H9 (cell line): ENCODE results near the gene USP43. TPM values are rescaled to one million over a fixed set of nuclear protein-coding genes. Genes with fewer than 3 reads are reported as not detected.

Experiments
- DNase-seq: peaks from one replicate; pipeline ENCODE4 v3.0.0-alpha.2; 2017
- H2AFZ ChIP-seq: one replicate; pipeline ENCODE4 v1.6.1; 2013; ENCODE audit warnings: mild to moderate bottlenecking, low read length, control low read depth, moderate library complexity
- H2AK5ac ChIP-seq: 2 replicates; pipeline ENCODE4 v1.6.1; 2013; ENCODE audit warnings: low read length, control low read depth, mixed read lengths; ENCODE audit not compliant: insufficient read length
- H2BK120ac ChIP-seq: one replicate; pipeline ENCODE4 v1.6.1; 2013; ENCODE audit warnings: low read depth, mild to moderate bottlenecking, low read length, control low read depth, inconsistent platforms; ENCODE audit not compliant: poor library complexity, severe bottlenecking
- H2BK12ac ChIP-seq: 2 replicates; pipeline ENCODE4 v1.6.1; 2013; ENCODE audit warnings: low read length, control low read depth, mixed read lengths, low read depth; ENCODE audit not compliant: insufficient read length
- H2BK15ac ChIP-seq: 2 replicates; pipeline ENCODE4 v1.6.1; 2013; ENCODE audit warnings: low read depth, low read length, control low read depth
- H2BK20ac ChIP-seq: one replicate; pipeline ENCODE4 v1.6.1; 2013; ENCODE audit warnings: low read depth, mild to moderate bottlenecking, low read length, control low read depth, inconsistent platforms; ENCODE audit not compliant: poor library complexity, severe bottlenecking
- H2BK5ac ChIP-seq: 2 replicates; pipeline ENCODE4 v1.6.1; 2013; ENCODE audit warnings: low read length, control low read depth, mixed read lengths; ENCODE audit not compliant: insufficient read length
- H3K14ac ChIP-seq: 2 replicates; pipeline ENCODE4 v1.6.1; 2013; ENCODE audit warnings: low read length, control low read depth; ENCODE audit not compliant: insufficient read depth
- H3K18ac ChIP-seq: 2 replicates; pipeline ENCODE4 v1.6.1; 2013; ENCODE audit warnings: low read depth, mild to moderate bottlenecking, mixed read lengths, low read length, control low read depth; ENCODE audit not compliant: insufficient read length
- H3K23ac ChIP-seq: 2 replicates; pipeline ENCODE4 v1.6.1; 2013; ENCODE audit warnings: low read length, control low read depth, mixed read lengths, low read depth; ENCODE audit not compliant: insufficient read length
- H3K23me2 ChIP-seq: 2 replicates; pipeline ENCODE4 v1.6.1; 2013; ENCODE audit warnings: low read depth, mild to moderate bottlenecking, mixed read lengths, low read length, control low read depth; ENCODE audit not compliant: insufficient read length, poor library complexity, severe bottlenecking
- H3K27ac ChIP-seq: 2 replicates; pipeline ENCODE4 v1.5.1; 2013; ENCODE audit warnings: low read length, control low read depth, mixed read lengths, low read depth; ENCODE audit not compliant: insufficient read length
- H3K27me3 ChIP-seq: 2 replicates; pipeline ENCODE4 v1.6.1; 2013; ENCODE audit warnings: low read length, control low read depth, inconsistent platforms; ENCODE audit not compliant: insufficient read depth
- H3K4ac ChIP-seq: 2 replicates; pipeline ENCODE4 v1.6.1; 2013; ENCODE audit warnings: low read depth, mild to moderate bottlenecking, control low read depth, inconsistent platforms, low read length, moderate library complexity
- H3K4me1 ChIP-seq: 2 replicates; pipeline ENCODE4 v1.6.1; 2013; ENCODE audit warnings: low read length, control low read depth, inconsistent platforms; ENCODE audit not compliant: insufficient read depth
- H3K4me2 ChIP-seq: 2 replicates; pipeline ENCODE4 v1.6.1; 2013; ENCODE audit warnings: low read length, control low read depth, mixed read lengths; ENCODE audit not compliant: insufficient read length, insufficient read depth
- H3K56ac ChIP-seq: 2 replicates; pipeline ENCODE4 v1.6.1; 2013; ENCODE audit warnings: low read depth, mild to moderate bottlenecking, mixed read lengths, low read length, control low read depth; ENCODE audit not compliant: insufficient read length
- H3K79me1 ChIP-seq: 2 replicates; pipeline ENCODE4 v1.6.1; 2013; ENCODE audit warnings: low read depth, mild to moderate bottlenecking, moderate library complexity, low read length, control low read depth, inconsistent platforms; ENCODE audit not compliant: insufficient read depth, poor library complexity, severe bottlenecking
- H3K79me2 ChIP-seq: 2 replicates; pipeline ENCODE4 v1.6.1; 2013; ENCODE audit warnings: low read length, control low read depth, inconsistent platforms; ENCODE audit not compliant: insufficient read depth
- H3K9ac ChIP-seq: 2 replicates; pipeline ENCODE4 v1.6.1; 2013; ENCODE audit warnings: low read length, control low read depth, mixed read lengths; ENCODE audit not compliant: insufficient read length; ENCODE audit errors: extremely low read depth
- H3K9me3 ChIP-seq: one replicate; pipeline ENCODE4 v1.6.1; 2013; ENCODE audit warnings: low read depth, low read length, inconsistent platforms; ENCODE audit not compliant: control insufficient read depth
- H3T11ph ChIP-seq: one replicate; pipeline ENCODE4 v1.6.1; 2013; ENCODE audit warnings: mild to moderate bottlenecking, low read length, control low read depth, inconsistent platforms
- H4K20me1 ChIP-seq: one replicate; pipeline ENCODE4 v1.6.1; 2013; ENCODE audit not compliant: control insufficient read depth, insufficient read length, insufficient read depth
- H4K5ac ChIP-seq: 2 replicates; pipeline ENCODE4 v1.6.1; 2013; ENCODE audit warnings: low read depth, mild to moderate bottlenecking, mixed read lengths, low read length, control low read depth; ENCODE audit not compliant: insufficient read length
- H4K8ac ChIP-seq: replicated peaks from 2 replicates; pipeline ENCODE4 v1.6.1; 2013; ENCODE audit warnings: low read length, control low read depth, mixed read lengths, low read depth; ENCODE audit not compliant: insufficient read length
- H4K91ac ChIP-seq: 2 replicates; pipeline ENCODE4 v1.6.1; 2013; ENCODE audit warnings: low read depth, mild to moderate bottlenecking, moderate library complexity, mixed read lengths, low read length, control low read depth; ENCODE audit not compliant: insufficient read length
- H3K27ac Mint-ChIP-seq, 3 experiments: 2 replicates in 2 of 3; 3 replicates in 1 of 3; pipeline ENCODE4 v1.8.0; 2020 to 2021; ENCODE audit warnings: mixed read lengths in 3 of 3, mild to moderate bottlenecking in 1 of 3, moderate library complexity in 1 of 3
- H3K27me3 Mint-ChIP-seq: 2 replicates; pipeline ENCODE4 v1.8.0; 2021; ENCODE audit warnings: low read depth, mild to moderate bottlenecking, moderate library complexity, mixed read lengths
- H3K36me3 Mint-ChIP-seq, 3 experiments: 2 replicates in 2 of 3; 3 replicates in 1 of 3; pipeline ENCODE4 v1.8.0; 2020 to 2021; ENCODE audit warnings: low read depth in 3 of 3, mixed read lengths in 3 of 3; ENCODE audit not compliant: insufficient read depth in 1 of 3
- H3K4me1 Mint-ChIP-seq, 2 experiments: 2 replicates each; pipeline ENCODE4 v1.8.0; 2020; ENCODE audit warnings: mixed read lengths in 2 of 2
- H3K4me3 Mint-ChIP-seq, 2 experiments: 2 replicates in 1 of 2; 3 replicates in 1 of 2; pipeline ENCODE4 v1.8.0; 2020 to 2021; ENCODE audit warnings: mild to moderate bottlenecking in 2 of 2, mixed read lengths in 2 of 2, moderate library complexity in 1 of 2
- H3K9me3 Mint-ChIP-seq, 2 experiments: 2 replicates in 1 of 2; 3 replicates in 1 of 2; pipeline ENCODE4 v1.8.0; 2020; ENCODE audit warnings: mild to moderate bottlenecking in 2 of 2, mixed read lengths in 2 of 2, moderate library complexity in 1 of 2
- WGBS: extraction: QIAGEN DNeasy Blood & Tissue Kit; methylation state at CpG from one replicate; pipeline ENCODE4 v1.1.7; 2013; ENCODE audit warnings: missing lambda C conversion rate, low lambda C conversion rate, mixed read lengths; ENCODE audit not compliant: insufficient read length; ENCODE audit errors: extremely low coverage; 5-methylcytosine and 5-hydroxymethylcytosine counted together
- total RNA-seq: library from RNA; stranded (reverse); gene quantifications from 2 replicates; pipeline ENCODE4 v1.2.1, GENCODE V29; 2021
- TF ChIP-seq, protein P1 (sequence below): fragments of 200-600 bp; sonication (generic); conservative IDR thresholded peaks from 3 replicates; pipeline ENCODE4 v1.8.0; 2021; ENCODE audit warnings: antibody characterized with exemption, mild to moderate bottlenecking

USP43 gene
- total RNA-seq, 1 experiment from 2014 or later = 5.2 TPM

DNA sequence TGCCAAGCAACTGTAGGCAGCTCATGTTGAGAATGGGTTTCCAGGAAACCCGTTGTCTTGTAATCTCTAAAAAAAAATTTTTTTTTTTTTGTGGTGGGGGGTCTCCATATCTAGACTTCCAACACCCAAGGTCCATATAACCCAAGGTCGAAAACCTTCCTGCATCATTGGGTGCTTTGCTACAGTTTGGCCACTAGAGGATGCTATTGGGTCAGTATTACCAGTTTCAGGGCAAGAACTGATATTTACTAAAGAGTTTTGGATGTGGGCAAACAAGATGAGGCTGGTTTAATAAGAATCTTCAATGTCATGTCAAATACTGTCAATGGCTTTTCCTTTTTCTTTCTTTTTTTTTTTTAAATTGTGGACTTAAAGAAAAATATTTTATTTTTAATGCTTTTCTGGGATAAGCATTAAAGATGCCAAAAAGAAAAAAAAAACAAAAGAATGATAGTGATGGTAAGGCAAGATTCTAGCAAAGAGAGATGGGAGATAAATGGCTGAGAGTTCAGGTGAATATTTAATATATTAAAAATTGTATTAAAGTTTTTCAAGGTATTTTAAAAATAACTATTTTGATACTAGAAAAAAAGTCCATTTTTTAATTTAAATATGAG, 83.8 kb downstream of the USP43 start:
- Mint-ChIP-seq H3K9me3 (peaks cover 10 to 11% of the 10 kb centered on the region in 2 experiments; a peak in 4 of 5 replicates), H3K36me3 (peaks cover 2 to 8% (median 4%) of the 10 kb centered on the region in 3 experiments), H3K27me3 (no peaks in the 10 kb centered on the region), H3K27ac (no peak overlapping the region), H3K4me3 (no peak overlapping the region), H3K4me1 (peaks cover 0 to 4% of the 10 kb centered on the region in 2 experiments; a peak in 2 of 4 replicates)
- no CpG with 5 or more reads among the region's 2 CpGs for WGBS
- Histone ChIP-seq H3K27ac (no peak overlapping the region), H3K9ac (no peak overlapping the region), H4K91ac (no peak overlapping the region), H2BK120ac (no peak overlapping the region), H3K23me2 (no peaks in the 10 kb centered on the region), H3K23ac (no peak overlapping the region), H4K5ac (no peak overlapping the region), H2AK5ac (no peak overlapping the region), H3K14ac (no peak overlapping the region), H3K79me2 (no peaks in the 10 kb centered on the region), H2BK20ac (no peak overlapping the region), H3T11ph (no peak overlapping the region), H3K4me2 (no peak overlapping the region), H3K4me1 (no peaks in the 10 kb centered on the region), H4K8ac (no peak overlapping the region), H3K9me3 (no peaks in the 10 kb centered on the region), H3K4ac (no peak overlapping the region), H2BK12ac (no peak overlapping the region), H3K18ac (no peak overlapping the region), H2BK5ac (no peak overlapping the region), H3K27me3 (no peaks in the 10 kb centered on the region), H3K79me1 (no peaks in the 10 kb centered on the region), H2AFZ (no peak overlapping the region), H2BK15ac (no peak overlapping the region), H4K20me1 (no peaks in the 10 kb centered on the region), H3K56ac (no peak overlapping the region)
- DNase-seq = no peak
- TF ChIP-seq, protein P1, sequence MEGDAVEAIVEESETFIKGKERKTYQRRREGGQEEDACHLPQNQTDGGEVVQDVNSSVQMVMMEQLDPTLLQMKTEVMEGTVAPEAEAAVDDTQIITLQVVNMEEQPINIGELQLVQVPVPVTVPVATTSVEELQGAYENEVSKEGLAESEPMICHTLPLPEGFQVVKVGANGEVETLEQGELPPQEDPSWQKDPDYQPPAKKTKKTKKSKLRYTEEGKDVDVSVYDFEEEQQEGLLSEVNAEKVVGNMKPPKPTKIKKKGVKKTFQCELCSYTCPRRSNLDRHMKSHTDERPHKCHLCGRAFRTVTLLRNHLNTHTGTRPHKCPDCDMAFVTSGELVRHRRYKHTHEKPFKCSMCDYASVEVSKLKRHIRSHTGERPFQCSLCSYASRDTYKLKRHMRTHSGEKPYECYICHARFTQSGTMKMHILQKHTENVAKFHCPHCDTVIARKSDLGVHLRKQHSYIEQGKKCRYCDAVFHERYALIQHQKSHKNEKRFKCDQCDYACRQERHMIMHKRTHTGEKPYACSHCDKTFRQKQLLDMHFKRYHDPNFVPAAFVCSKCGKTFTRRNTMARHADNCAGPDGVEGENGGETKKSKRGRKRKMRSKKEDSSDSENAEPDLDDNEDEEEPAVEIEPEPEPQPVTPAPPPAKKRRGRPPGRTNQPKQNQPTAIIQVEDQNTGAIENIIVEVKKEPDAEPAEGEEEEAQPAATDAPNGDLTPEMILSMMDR = peak; percentile 97
